ENCODE measurements around the gene TANGO6.

TANGO6 gene

DNA sequence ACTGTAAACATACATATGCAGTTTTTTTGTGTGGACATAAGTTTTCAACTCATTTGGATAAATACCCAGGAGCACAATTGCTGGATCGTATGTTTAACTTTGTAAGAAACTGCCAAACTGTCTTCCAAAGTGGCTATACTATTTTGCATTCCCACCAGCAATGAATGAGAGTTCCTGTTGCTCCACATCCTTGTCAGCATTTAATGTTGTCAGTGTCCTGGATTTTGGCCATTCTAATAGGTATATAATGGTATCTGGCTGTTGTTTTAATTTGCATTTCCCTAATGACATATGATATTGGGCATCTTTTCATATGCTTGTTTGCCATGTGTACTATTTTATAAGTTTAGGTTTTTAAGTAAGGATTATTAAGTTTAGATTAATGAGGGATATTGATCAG, 14.1 kb downstream of the TANGO6 start:
- H3K4me3 ChIP-seq (ENCODE audit: low read depth, low read length): no peak overlapping the region
- DNase-seq (ENCODE audit: low read depth, low spot score): no peak
- TF ChIP-seq, protein P1, sequence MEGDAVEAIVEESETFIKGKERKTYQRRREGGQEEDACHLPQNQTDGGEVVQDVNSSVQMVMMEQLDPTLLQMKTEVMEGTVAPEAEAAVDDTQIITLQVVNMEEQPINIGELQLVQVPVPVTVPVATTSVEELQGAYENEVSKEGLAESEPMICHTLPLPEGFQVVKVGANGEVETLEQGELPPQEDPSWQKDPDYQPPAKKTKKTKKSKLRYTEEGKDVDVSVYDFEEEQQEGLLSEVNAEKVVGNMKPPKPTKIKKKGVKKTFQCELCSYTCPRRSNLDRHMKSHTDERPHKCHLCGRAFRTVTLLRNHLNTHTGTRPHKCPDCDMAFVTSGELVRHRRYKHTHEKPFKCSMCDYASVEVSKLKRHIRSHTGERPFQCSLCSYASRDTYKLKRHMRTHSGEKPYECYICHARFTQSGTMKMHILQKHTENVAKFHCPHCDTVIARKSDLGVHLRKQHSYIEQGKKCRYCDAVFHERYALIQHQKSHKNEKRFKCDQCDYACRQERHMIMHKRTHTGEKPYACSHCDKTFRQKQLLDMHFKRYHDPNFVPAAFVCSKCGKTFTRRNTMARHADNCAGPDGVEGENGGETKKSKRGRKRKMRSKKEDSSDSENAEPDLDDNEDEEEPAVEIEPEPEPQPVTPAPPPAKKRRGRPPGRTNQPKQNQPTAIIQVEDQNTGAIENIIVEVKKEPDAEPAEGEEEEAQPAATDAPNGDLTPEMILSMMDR (IDR thresholded peaks at IDR 0.05; ENCODE audit: low read depth, low read length): no peak
- in situ Hi-C loops (cut with HindIII; ENCODE audit: low sequenced_read_pairs): no loop called here

- TF ChIP-seq, protein P1 (IDR thresholded peaks at IDR 0.05; ENCODE audit: low read depth, low read length): no peak
- no peak for DNase-seq (ENCODE audit: low read depth, low spot score)
- H3K4me3 ChIP-seq (ENCODE audit: low read depth, low read length): no peak overlapping the region
- in situ Hi-C loops (cut with HindIII; ENCODE audit: low sequenced_read_pairs): no loop called here
Measured at GRCh38 chr16:68859828-68860227, 16.5 kb downstream of the TANGO6 start.

DNA sequence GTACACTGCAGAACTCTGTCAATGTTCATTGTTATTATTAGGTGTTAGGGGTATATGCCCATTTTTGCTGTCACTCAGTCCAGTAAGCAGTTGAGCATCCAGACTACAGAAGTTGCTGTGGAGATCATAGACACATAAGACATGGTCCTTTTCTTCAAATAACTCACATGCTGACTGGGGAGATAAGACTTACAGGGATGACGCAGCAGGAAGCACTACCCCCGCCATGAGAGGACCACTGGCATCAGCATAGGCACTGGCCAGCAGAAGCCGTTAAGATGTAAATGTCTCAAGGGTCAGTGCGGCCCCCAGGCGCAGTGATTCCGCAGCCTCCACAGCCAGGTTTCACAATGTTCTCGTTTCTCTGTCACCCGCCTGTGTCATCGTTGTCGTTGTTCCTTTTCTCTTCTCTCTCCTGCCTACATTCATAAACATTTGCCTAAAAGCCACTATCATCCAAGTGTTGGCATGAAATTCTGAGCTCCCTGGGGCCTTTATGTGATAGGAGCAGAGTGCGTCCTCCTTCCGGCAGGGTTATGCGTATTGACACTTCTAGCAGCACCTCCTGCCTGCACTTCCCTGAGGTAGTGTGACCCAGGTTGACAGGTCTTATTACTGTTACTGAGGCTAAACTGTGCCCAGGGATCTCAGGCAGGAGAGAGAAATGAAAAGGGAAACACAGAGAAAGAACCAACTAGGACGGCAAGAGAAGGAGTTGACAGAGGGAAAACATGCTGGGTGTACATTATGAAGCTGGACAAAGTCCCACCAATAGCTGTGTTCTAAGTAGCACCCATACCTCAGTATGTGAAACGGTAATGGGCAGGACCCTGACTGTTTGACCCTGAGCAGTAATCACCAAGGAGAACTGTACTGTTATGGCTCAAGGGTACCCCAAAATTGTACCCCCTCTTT, 17.9 kb downstream of the TANGO6 start:
- in situ Hi-C loops (cut with HindIII; ENCODE audit: low sequenced_read_pairs): no loop called here
- no peak overlapping the region for H3K4me3 ChIP-seq (ENCODE audit: low read depth, low read length)

DNA sequence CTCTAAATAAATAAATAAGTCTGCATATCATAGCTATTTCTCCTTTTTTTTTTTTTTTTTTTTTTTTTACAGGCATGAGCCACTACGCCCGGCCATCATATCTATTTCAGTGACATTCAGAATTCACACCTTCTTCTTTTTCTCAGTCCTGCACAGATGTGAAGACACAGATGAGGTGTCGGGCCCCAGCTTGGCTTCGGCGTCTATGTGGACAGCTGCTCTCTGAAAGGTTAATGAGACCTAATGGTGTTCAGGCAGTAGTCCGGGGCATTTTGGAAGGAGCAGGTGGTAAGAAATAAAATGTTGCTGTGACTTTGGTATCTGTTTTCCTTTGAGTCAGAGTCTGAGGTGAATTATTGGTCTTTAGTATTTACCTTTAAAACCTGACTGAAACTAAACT, 23.6 kb downstream of the TANGO6 start:
- H3K4me3 ChIP-seq (ENCODE audit: low read depth, low read length): no peak overlapping the region
- in situ Hi-C loops (cut with HindIII; ENCODE audit: low sequenced_read_pairs): no loop called here
- TF ChIP-seq, protein P1 (IDR thresholded peaks at IDR 0.05; ENCODE audit: low read depth, low read length): no peak
- no peak for DNase-seq (ENCODE audit: low read depth, low spot score)

More for the DNA sequence above, 17.9 kb downstream of the TANGO6 start:
- no peak for DNase-seq (ENCODE audit: low read depth, low spot score)
- TF ChIP-seq, protein P1 (IDR thresholded peaks at IDR 0.05; ENCODE audit: low read depth, low read length): no peak

- no peak overlapping the region for H3K4me3 ChIP-seq (ENCODE audit: low read depth, low read length)
- TF ChIP-seq, protein P1 (IDR thresholded peaks at IDR 0.05; ENCODE audit: low read depth, low read length): no peak
- no peak for DNase-seq (ENCODE audit: low read depth, low spot score)
- in situ Hi-C loops (cut with HindIII; ENCODE audit: low sequenced_read_pairs): no loop called here
Measured at GRCh38 chr16:68869492-68870088, 26.3 kb downstream of the TANGO6 start.

GRCh38 chr16:68873635-68874471, 30.5 kb downstream of the TANGO6 start:
- in situ Hi-C loops (cut with HindIII; ENCODE audit: low sequenced_read_pairs): no loop called here

More at GRCh38 chr16:68873635-68874471, 30.5 kb downstream of the TANGO6 start:
- DNase-seq (ENCODE audit: low read depth, low spot score): no peak
- no peak overlapping the region for H3K4me3 ChIP-seq (ENCODE audit: low read depth, low read length)
- TF ChIP-seq, protein P1 (IDR thresholded peaks at IDR 0.05; ENCODE audit: low read depth, low read length): no peak

Data from astrocyte of the spinal cord (primary cell).